HG03575 (cell line): ENCODE measurements around the gene MICAL3.
"Not testable (repeated sequence)": the region's sequence is repeated elsewhere in the genome, so short reads cannot be mapped to it uniquely, and the experiment has no call there.

Experiments used
- ATAC-seq: cut with Tn5 transposase; IDR thresholded peaks from one replicate; pipeline ENCODE4 v1.9.1; 2021; ENCODE audit not compliant: unreplicated experiment, insufficient number of reproducible peaks, low FRiP score; ENCODE audit errors: extremely low read depth

Gene MICAL3

DNA sequence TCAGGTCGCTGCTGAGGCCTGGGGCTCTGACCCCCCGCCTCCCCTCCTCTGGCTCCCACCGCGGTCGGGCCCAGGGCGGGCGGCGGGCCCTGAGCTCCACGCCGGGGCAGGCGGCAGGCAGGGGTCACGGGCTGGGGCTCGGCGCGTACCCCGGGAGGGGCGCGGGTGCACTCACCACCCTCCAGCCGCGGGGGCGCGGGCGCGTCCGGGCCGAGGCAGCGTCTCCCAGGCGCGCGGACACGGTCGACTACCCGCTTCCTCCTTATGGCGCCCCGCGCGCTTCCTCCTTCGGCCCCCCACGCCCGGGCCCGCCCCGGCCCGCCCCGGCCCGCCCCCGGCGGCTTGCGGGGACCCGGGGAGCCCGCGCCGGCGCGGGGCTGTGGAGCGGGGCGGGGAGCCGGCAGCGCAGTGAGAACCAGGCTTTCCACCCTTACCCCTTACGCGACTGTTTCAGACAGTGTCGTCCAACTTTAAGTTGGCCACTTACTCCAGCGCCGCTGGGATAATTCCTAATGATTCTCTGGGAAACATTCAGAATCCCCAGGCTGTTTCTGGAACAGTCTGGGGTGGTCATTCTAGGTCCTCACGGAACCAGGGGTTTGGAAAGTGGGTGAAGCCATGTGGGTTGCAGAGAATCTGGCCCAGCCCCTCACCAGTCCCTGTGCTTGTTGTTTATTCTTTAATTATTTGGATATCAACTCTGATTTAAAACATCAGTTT lies 250.0 kb downstream of the MICAL3 start, which contains the start of gene BID:
TSS of gene BID (minus strand) at position 264 of the 720 bp plus-strand sequence. CDS start 24,353 bp downstream, outside the sequence.
- no peak for ATAC-seq

DNA sequence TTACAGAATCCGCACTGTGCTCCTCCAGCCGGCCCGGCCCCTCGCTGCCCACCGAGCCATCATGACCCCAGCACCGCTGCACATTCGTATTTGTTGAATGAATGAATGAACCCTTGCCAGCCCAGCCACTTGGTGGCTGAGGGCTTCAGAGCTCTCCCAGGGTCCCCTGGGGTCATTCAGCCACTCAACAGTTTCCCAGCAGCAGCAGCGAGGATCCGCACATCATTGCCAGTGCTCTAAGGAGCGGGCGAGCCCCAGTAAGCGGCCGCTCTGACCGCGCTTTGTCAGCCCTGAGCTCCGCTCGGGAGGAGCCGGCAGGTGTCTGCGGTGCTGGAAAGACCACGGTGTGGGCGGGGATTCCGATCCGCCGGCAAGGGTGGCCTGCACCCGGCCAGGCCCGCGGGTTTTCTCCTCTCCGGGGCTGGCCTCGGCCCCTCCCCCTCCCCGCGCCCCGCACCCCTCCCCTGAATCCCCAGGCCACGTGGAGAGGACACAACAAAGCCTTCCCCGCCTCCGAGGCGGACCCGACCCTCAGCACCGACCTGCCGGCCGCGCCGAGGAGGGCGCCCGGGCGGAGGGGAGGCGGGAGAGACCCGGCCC lies 250.7 kb downstream of the MICAL3 start:
- ATAC-seq = no peak

DNA sequence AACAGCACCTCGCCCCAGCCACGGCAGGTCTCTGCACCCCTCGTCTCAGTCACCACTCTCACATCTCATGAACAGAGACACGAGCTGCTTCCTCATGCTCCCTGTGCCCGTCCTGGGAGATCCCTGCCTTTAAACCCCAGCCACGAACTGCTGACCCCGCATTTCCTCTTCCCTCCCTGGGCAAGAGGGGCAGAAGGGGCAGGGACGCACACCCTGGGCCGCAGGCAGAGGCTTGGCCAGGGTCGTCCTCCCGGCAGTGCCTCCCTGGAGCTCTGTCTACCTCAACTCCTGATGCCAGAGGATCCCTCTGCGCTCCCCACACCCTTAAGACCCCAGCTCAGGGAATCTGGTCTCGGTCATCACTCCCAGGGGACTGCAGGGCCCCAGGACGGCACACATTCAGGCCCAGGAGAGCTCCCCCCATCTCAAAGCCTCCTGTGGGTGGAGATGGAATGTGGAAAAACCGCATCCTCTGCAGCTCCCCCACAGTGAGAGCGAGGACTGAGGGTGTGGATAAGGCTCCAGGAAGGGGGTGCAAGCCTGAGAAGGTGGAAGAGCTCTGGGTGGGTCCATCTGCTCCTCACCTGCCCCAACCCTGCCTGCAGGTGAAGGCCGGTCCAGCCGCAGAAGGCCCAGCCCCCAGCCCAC lies 251.3 kb downstream of the MICAL3 start:
- no peak for ATAC-seq

DNA sequence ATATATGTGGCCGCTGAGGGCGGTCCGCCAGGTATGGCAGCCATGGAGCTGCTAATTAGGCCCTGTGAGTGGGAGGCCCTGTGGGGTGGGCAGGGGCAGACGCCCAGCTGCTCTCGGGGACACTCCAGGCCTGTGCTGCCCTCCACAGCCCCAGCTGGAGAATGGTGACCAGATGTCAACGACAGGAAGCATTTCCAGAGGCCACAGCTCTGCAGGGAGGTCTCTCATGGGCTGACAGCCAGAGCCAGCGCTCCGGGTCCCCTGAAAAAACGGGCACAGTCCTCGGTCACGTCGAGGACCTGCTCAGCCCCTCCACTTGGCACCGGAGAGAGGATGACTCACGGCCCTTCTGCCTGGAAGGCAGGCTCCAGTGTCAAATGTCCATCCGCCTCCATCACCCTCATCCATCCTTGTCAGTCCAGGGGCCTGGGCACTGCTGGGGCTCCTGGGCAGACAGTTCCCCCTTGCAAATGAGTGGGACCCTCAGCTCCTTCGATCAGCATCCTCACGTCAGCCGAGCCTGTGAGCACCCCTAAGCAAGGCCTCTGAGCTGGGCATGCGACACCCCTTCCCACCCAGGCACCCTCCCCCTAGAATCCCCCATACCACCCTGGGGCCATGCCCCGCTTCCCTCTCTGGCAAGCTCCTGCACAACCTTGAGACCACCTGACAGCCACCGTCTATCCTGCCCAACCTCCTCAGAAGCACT lies 252.0 kb downstream of the MICAL3 start:
- ATAC-seq = no peak

DNA sequence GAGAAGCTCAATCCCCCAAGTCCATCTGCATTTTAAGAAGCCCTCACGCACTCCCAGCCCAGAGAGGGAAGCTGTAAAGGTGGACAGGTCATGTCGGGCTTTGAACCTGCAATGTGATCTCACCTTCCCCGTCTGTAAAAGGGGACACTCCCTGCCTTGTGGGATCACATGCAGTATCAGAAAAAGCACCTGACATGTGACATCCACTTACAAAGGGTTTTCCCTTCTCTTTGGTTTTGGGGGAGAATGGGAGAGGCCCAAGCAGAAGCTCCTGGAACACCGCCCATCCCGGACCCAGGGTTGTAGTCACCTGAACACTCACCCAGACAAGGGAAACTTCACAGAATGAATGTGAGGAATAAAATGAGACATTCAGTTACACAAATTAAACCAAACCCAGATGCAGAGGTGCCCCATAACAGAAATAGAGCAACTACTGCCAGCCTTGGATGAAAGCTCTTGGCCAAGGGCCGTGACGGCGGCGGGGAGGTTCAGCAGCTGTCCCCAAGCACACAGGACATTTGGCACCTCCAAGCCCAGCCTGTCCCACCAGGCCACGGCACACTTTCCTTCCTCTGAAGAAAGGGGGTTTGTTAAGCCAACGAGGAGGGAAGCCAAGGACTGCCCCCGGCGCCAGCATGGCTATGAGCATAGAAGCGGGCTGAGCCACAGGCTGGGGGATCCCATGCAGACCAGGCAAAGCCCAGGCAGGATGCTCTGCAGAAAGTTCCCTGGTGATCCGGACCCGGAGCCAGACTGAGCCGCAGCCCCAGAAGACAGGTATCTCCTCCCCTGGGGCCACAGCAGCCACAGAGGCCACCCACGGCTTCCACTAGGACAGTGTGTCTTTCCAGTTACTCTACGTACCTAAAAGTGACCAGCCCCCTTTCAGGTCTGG lies 253.9 kb downstream of the MICAL3 start:
- ATAC-seq = no peak

DNA sequence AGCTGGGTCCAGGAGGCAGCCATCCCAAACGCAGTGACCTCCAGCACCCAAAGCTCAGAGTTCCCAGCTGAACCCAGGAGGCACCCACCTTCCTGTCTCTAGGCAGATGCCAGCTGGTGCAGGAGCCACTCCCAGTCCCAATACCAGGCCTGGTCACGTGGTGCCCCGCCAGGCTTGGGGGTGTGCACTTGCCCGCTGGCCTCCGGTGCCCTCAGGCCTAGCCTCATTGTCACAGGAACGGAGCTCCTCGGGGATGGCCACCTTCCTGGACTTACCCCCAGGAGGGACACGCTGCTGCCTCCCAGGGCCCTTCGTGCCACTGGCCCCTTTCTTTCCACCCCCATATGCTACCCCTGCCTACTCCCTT lies 254.7 kb downstream of the MICAL3 start:
- ATAC-seq = no peak

GRCh38 chr22:17769013-17769715 lies 255.2 kb downstream of the MICAL3 start:
- ATAC-seq = no peak

GRCh38 chr22:17767233-17768065 lies 256.9 kb downstream of the MICAL3 start:
- no peak for ATAC-seq

DNA sequence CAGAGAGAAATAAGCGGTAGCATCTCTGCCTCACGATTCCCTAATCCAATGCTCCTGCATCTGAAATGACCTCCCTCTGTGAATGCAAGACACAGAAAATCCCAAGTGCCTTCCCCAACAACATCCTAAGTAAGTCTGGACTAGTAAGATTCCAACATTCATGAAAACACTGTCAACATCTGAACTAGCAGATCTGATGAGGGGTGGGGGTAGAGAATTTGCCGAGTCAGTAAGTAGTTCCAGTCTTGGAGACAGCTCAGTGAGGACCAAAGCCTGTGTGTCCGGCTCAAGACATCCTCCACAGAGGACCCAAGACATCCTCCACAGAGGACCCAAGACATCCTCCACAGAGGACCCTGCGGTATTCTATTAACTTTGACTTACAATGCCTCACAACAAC lies 259.5 kb downstream of the MICAL3 start:
- ATAC-seq = not testable (repeated sequence)

DNA sequence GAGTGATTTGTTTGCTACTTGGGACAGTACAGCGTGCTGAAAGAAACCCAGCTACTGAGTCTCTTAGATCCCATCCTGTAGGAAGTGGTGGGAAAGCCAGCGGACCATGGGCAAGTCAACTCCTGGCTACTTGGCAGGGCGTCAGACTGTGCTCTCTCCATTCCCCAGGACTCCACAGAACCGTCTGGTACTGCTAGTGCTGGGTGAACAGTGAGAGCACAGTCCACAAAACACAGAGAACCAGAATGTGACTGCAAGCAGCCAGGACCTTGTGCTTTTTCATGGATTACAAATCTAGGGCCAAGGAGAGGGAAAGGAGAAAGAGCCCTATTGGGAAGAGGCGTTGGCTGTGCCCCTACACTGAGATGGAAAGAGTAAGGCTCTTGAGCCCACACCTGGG lies 260.3 kb downstream of the MICAL3 start:
- ATAC-seq = no peak

GRCh38 chr22:17763442-17763841 lies 260.9 kb downstream of the MICAL3 start:
- not testable (repeated sequence) for ATAC-seq

DNA sequence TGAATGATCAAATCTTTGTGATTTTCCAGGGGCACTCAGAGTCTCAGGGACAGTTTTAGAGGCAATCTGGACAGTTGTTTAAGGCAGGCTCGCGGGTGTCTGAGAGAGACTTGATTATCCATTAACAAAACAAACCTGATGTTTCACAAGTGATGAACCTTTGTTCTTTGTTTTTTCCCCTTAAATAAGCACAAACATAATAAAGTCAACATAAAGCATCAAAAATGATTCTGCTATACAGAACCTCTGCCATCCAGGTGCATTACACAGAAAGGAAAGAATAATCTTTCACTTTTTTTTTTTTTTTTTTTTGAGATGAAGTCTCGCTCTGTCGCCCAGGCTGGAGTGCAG lies 263.2 kb downstream of the MICAL3 start:
- no peak for ATAC-seq

DNA sequence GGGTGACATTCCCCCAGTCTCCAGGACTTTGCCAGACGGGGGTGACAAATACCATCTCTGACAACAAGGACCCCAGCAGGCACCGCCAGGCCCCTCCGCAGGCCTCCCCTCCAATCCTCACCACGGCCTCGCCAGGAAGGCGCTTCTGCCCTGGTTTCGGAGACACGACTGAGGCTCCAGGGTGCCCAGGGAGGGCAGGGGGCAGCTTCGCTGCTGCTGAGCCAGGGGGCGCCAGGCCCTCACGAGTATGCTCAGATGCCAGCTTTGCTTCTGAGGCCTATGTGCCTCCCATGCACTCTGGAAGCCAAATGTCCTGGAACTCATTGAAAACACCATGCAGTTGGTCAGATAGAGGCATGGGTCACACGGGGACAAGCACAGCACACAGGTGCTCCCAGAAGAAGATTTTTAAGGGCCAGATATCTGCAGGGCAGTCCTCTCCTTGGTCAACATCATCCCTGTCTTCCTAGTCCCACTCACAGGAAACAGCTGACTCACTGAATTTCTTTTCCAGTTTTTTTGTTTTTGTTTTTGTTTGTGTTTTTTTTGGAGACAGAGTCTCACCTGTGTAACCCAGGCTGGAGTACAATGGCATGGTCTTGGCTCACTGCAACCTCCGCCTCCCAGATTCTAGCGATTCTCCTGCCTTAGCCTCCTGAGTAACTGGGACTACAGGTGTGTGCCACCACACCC lies 270.0 kb downstream of the MICAL3 start:
- ATAC-seq = no peak

GRCh38 chr22:17753401-17753989 lies 270.9 kb downstream of the MICAL3 start:
- no peak for ATAC-seq

DNA sequence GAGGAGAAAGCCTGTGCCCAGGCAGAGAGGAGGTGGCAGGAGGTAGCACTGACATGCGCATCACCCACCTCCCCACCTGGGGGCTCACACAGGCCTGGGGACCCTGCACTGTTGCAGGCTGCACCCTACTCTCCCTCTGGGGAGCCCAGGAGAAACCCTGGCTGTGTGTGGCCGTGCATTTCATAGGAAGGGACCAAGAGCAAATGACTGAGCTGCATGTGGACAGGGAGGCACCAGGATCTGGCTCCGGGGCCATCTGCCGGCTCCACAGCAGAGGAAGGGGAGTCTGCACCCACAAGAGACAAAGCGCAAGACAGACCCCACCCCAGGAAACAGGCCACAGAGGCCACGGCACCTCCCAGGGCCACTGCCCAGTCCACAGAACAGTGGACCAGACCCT lies 272.8 kb downstream of the MICAL3 start:
- ATAC-seq = no peak

GRCh38 chr22:17749605-17750395 lies 274.6 kb downstream of the MICAL3 start:
- ATAC-seq = no peak
